H9 (cell line): ENCODE results near the gene AFAP1. TPM values are rescaled to one million over a fixed set of nuclear protein-coding genes. Genes with fewer than 3 reads are reported as not detected.

Experiments used
- DNase-seq: peaks from one replicate; pipeline ENCODE4 v3.0.0-alpha.2; 2017
- H2AFZ ChIP-seq: one replicate; pipeline ENCODE4 v1.6.1; 2013; ENCODE audit warnings: mild to moderate bottlenecking, low read length, control low read depth, moderate library complexity
- H2AK5ac ChIP-seq: 2 replicates; pipeline ENCODE4 v1.6.1; 2013; ENCODE audit warnings: low read length, control low read depth, mixed read lengths; ENCODE audit not compliant: insufficient read length
- H2BK120ac ChIP-seq: one replicate; pipeline ENCODE4 v1.6.1; 2013; ENCODE audit warnings: low read depth, mild to moderate bottlenecking, low read length, control low read depth, inconsistent platforms; ENCODE audit not compliant: poor library complexity, severe bottlenecking
- H2BK12ac ChIP-seq: 2 replicates; pipeline ENCODE4 v1.6.1; 2013; ENCODE audit warnings: low read length, control low read depth, mixed read lengths, low read depth; ENCODE audit not compliant: insufficient read length
- H2BK15ac ChIP-seq: 2 replicates; pipeline ENCODE4 v1.6.1; 2013; ENCODE audit warnings: low read depth, low read length, control low read depth
- H2BK20ac ChIP-seq: one replicate; pipeline ENCODE4 v1.6.1; 2013; ENCODE audit warnings: low read depth, mild to moderate bottlenecking, low read length, control low read depth, inconsistent platforms; ENCODE audit not compliant: poor library complexity, severe bottlenecking
- H2BK5ac ChIP-seq: 2 replicates; pipeline ENCODE4 v1.6.1; 2013; ENCODE audit warnings: low read length, control low read depth, mixed read lengths; ENCODE audit not compliant: insufficient read length
- H3K14ac ChIP-seq: 2 replicates; pipeline ENCODE4 v1.6.1; 2013; ENCODE audit warnings: low read length, control low read depth; ENCODE audit not compliant: insufficient read depth
- H3K18ac ChIP-seq: 2 replicates; pipeline ENCODE4 v1.6.1; 2013; ENCODE audit warnings: low read depth, mild to moderate bottlenecking, mixed read lengths, low read length, control low read depth; ENCODE audit not compliant: insufficient read length
- H3K23ac ChIP-seq: 2 replicates; pipeline ENCODE4 v1.6.1; 2013; ENCODE audit warnings: low read length, control low read depth, mixed read lengths, low read depth; ENCODE audit not compliant: insufficient read length
- H3K23me2 ChIP-seq: 2 replicates; pipeline ENCODE4 v1.6.1; 2013; ENCODE audit warnings: low read depth, mild to moderate bottlenecking, mixed read lengths, low read length, control low read depth; ENCODE audit not compliant: insufficient read length, poor library complexity, severe bottlenecking
- H3K27ac ChIP-seq: 2 replicates; pipeline ENCODE4 v1.5.1; 2013; ENCODE audit warnings: low read length, control low read depth, mixed read lengths, low read depth; ENCODE audit not compliant: insufficient read length
- H3K27me3 ChIP-seq: 2 replicates; pipeline ENCODE4 v1.6.1; 2013; ENCODE audit warnings: low read length, control low read depth, inconsistent platforms; ENCODE audit not compliant: insufficient read depth
- H3K4ac ChIP-seq: 2 replicates; pipeline ENCODE4 v1.6.1; 2013; ENCODE audit warnings: low read depth, mild to moderate bottlenecking, control low read depth, inconsistent platforms, low read length, moderate library complexity
- H3K4me1 ChIP-seq: 2 replicates; pipeline ENCODE4 v1.6.1; 2013; ENCODE audit warnings: low read length, control low read depth, inconsistent platforms; ENCODE audit not compliant: insufficient read depth
- H3K4me2 ChIP-seq: 2 replicates; pipeline ENCODE4 v1.6.1; 2013; ENCODE audit warnings: low read length, control low read depth, mixed read lengths; ENCODE audit not compliant: insufficient read length, insufficient read depth
- H3K56ac ChIP-seq: 2 replicates; pipeline ENCODE4 v1.6.1; 2013; ENCODE audit warnings: low read depth, mild to moderate bottlenecking, mixed read lengths, low read length, control low read depth; ENCODE audit not compliant: insufficient read length
- H3K79me1 ChIP-seq: 2 replicates; pipeline ENCODE4 v1.6.1; 2013; ENCODE audit warnings: low read depth, mild to moderate bottlenecking, moderate library complexity, low read length, control low read depth, inconsistent platforms; ENCODE audit not compliant: insufficient read depth, poor library complexity, severe bottlenecking
- H3K79me2 ChIP-seq: 2 replicates; pipeline ENCODE4 v1.6.1; 2013; ENCODE audit warnings: low read length, control low read depth, inconsistent platforms; ENCODE audit not compliant: insufficient read depth
- H3K9ac ChIP-seq: 2 replicates; pipeline ENCODE4 v1.6.1; 2013; ENCODE audit warnings: low read length, control low read depth, mixed read lengths; ENCODE audit not compliant: insufficient read length; ENCODE audit errors: extremely low read depth
- H3K9me3 ChIP-seq: one replicate; pipeline ENCODE4 v1.6.1; 2013; ENCODE audit warnings: low read depth, low read length, inconsistent platforms; ENCODE audit not compliant: control insufficient read depth
- H3T11ph ChIP-seq: one replicate; pipeline ENCODE4 v1.6.1; 2013; ENCODE audit warnings: mild to moderate bottlenecking, low read length, control low read depth, inconsistent platforms
- H4K20me1 ChIP-seq: one replicate; pipeline ENCODE4 v1.6.1; 2013; ENCODE audit not compliant: control insufficient read depth, insufficient read length, insufficient read depth
- H4K5ac ChIP-seq: 2 replicates; pipeline ENCODE4 v1.6.1; 2013; ENCODE audit warnings: low read depth, mild to moderate bottlenecking, mixed read lengths, low read length, control low read depth; ENCODE audit not compliant: insufficient read length
- H4K8ac ChIP-seq: replicated peaks from 2 replicates; pipeline ENCODE4 v1.6.1; 2013; ENCODE audit warnings: low read length, control low read depth, mixed read lengths, low read depth; ENCODE audit not compliant: insufficient read length
- H4K91ac ChIP-seq: 2 replicates; pipeline ENCODE4 v1.6.1; 2013; ENCODE audit warnings: low read depth, mild to moderate bottlenecking, moderate library complexity, mixed read lengths, low read length, control low read depth; ENCODE audit not compliant: insufficient read length
- H3K27ac Mint-ChIP-seq, 3 experiments: 2 replicates in 2 of 3; 3 replicates in 1 of 3; pipeline ENCODE4 v1.8.0; 2020 to 2021; ENCODE audit warnings: mixed read lengths in 3 of 3, mild to moderate bottlenecking in 1 of 3, moderate library complexity in 1 of 3
- H3K27me3 Mint-ChIP-seq: 2 replicates; pipeline ENCODE4 v1.8.0; 2021; ENCODE audit warnings: low read depth, mild to moderate bottlenecking, moderate library complexity, mixed read lengths
- H3K36me3 Mint-ChIP-seq, 3 experiments: 2 replicates in 2 of 3; 3 replicates in 1 of 3; pipeline ENCODE4 v1.8.0; 2020 to 2021; ENCODE audit warnings: low read depth in 3 of 3, mixed read lengths in 3 of 3; ENCODE audit not compliant: insufficient read depth in 1 of 3
- H3K4me1 Mint-ChIP-seq, 2 experiments: 2 replicates each; pipeline ENCODE4 v1.8.0; 2020; ENCODE audit warnings: mixed read lengths in 2 of 2
- H3K4me3 Mint-ChIP-seq, 2 experiments: 2 replicates in 1 of 2; 3 replicates in 1 of 2; pipeline ENCODE4 v1.8.0; 2020 to 2021; ENCODE audit warnings: mild to moderate bottlenecking in 2 of 2, mixed read lengths in 2 of 2, moderate library complexity in 1 of 2
- H3K9me3 Mint-ChIP-seq, 2 experiments: 2 replicates in 1 of 2; 3 replicates in 1 of 2; pipeline ENCODE4 v1.8.0; 2020; ENCODE audit warnings: mild to moderate bottlenecking in 2 of 2, mixed read lengths in 2 of 2, moderate library complexity in 1 of 2
- CTCF ChIP-seq: fragments of 200-600 bp; sonication (generic); conservative IDR thresholded peaks from 3 replicates; pipeline ENCODE4 v1.8.0; 2021; ENCODE audit warnings: antibody characterized with exemption, mild to moderate bottlenecking
- WGBS: extraction: QIAGEN DNeasy Blood & Tissue Kit; methylation state at CpG from one replicate; pipeline ENCODE4 v1.1.7; 2013; ENCODE audit warnings: missing lambda C conversion rate, low lambda C conversion rate, mixed read lengths; ENCODE audit not compliant: insufficient read length; ENCODE audit errors: extremely low coverage; 5-methylcytosine and 5-hydroxymethylcytosine counted together
- total RNA-seq: library from RNA; stranded (reverse); gene quantifications from 2 replicates; pipeline ENCODE4 v1.2.1, GENCODE V29; 2021

AFAP1 gene
- total RNA-seq, 1 experiment from 2014 or later: 6.5 TPM

DNA sequence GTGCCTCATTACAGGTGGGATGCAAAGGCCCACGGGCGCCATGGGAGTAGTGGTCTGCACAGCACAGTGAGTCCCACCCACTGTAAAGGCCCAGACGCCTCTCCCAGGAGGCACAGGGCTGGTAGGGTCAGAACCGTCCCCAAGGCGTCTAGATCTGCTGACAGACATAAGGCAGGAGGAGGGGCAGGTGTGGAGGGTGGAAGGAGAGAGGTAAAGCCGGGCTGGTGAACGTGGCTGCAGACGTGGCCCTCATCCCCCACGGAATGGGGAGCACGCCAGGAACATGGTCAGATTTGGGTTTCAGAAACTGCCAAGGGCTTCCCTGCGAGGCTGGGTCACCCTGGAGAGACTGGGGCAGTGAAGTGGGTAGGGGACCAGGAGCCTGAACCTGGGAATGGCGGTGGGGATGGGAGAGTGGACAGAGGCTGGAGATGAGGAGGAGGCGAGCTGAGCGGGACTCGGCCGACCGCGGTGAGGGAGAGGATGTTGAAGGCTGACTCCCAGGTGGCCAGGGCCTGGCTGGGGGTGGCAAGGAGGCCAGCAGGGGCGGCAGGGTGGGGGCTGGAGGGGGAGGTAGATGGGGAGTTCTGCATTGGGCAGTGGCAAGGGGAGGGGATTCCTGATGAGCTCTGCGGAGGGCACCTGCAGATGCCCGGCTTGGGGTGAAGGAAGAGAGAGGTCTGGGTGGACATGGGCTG lies 184.9 kb downstream of the AFAP1 start:
- no peak overlapping the region for H3T11ph ChIP-seq
- no peak overlapping the region; a peak in 1 of 5 replicates for H3K4me3 Mint-ChIP-seq
- H2BK120ac ChIP-seq: no peak overlapping the region
- H3K27me3 Mint-ChIP-seq: peaks cover 30% of the 10 kb centered on the region
- H3K14ac ChIP-seq: no peak overlapping the region
- H2AK5ac ChIP-seq: no peak overlapping the region
- H3K23me2 ChIP-seq: no peaks in the 10 kb centered on the region
- no peak overlapping the region for H3K23ac ChIP-seq
- no peak overlapping the region for H4K8ac ChIP-seq
- no peaks in the 10 kb centered on the region for H3K36me3 Mint-ChIP-seq
- no peaks in the 10 kb centered on the region for H3K9me3 ChIP-seq
- no peaks in the 10 kb centered on the region for H3K9me3 Mint-ChIP-seq
- H2BK5ac ChIP-seq: no peak overlapping the region
- H2BK15ac ChIP-seq: no peak overlapping the region
- no peaks in the 10 kb centered on the region for H3K79me2 ChIP-seq
- no peaks in the 10 kb centered on the region for H3K4me1 ChIP-seq
- H3K79me1 ChIP-seq: no peaks in the 10 kb centered on the region
- TF ChIP-seq CTCF: no peak
- H4K91ac ChIP-seq: no peak overlapping the region
- no peak overlapping the region for H2BK20ac ChIP-seq
- no peak overlapping the region for H3K56ac ChIP-seq
- H3K9ac ChIP-seq: no peak overlapping the region
- H3K18ac ChIP-seq: no peak overlapping the region
- H3K27ac ChIP-seq: no peak overlapping the region
- H4K20me1 ChIP-seq: no peaks in the 10 kb centered on the region
- no peak overlapping the region for H3K4me2 ChIP-seq
- no peak overlapping the region for H3K27ac Mint-ChIP-seq
- H2BK12ac ChIP-seq: no peak overlapping the region
- H3K27me3 ChIP-seq: no peaks in the 10 kb centered on the region
- peaks cover 5 to 10% of the 10 kb centered on the region in 2 experiments; a peak in 2 of 4 replicates for H3K4me1 Mint-ChIP-seq
- no peak overlapping the region for H3K4ac ChIP-seq
- no peak overlapping the region for H4K5ac ChIP-seq
- H2AFZ ChIP-seq: no peak overlapping the region
- no peak for DNase-seq
- no CpG with 5 or more reads among the region's 21 CpGs for WGBS
